K562 (cell line): ENCODE measurements around the gene CFAP69. TPM values are rescaled to one million over a fixed set of nuclear protein-coding genes. Genes with fewer than 3 reads are reported as not detected.

Experiments
- ATAC-seq: fragments of 200-7000 bp; cut with Tn5 transposase; 3 replicates; pipeline ENCODE4 v1.9.1; 2020; ENCODE audit warnings: moderate library complexity
- BruUV-seq: library from RNA; stranded (reverse); fragments of 400-500 nt; replicated peaks from 2 replicates; lab custom pipeline; 2021; lab: Mats Ljungman, UMichigan
- CTCF ChIA-PET: fragments of 300-600 bp; formaldehyde crosslinking; extraction: SDS; loops from one replicate; lab custom pipeline; 2021; ENCODE audit warnings: low intra/inter-chr PET ratio; lab: Yijun Ruan, JAX
- POLR2A ChIA-PET: fragments of 300-600, 350-650 bp; sonication (Branson Sonifier 250); formaldehyde crosslinking; extraction: SDS; loops from one replicate; lab custom pipeline; 2021; ENCODE audit warnings: antibody characterized with exemption, inconsistent platforms; lab: Yijun Ruan, JAX
- DNase-seq, 4 experiments: peaks; one replicate each; pipeline versions ENCODE4 v3.0.0 to v3.0.0-alpha.2; 2011 to 2018; ENCODE audit warnings: low spot score in 3 of 4, mixed read lengths in 3 of 4; ENCODE audit errors: extremely low read depth in 1 of 4
- FAIRE-seq: peaks from 2 replicates; lab custom pipeline; 2011; peaks lifted over from hg19 to GRCh38; lab: Jason Lieb, UNC
- H2AFZ ChIP-seq: 2 replicates; pipeline ENCODE4 v1.6.0; 2011; ENCODE audit warnings: low read depth, low read length, control low read depth, inconsistent platforms
- H3K27ac ChIP-seq: fragments of 200-600 bp; 3 replicates; pipeline ENCODE4 v1.8.0; 2011; ENCODE audit warnings: low read depth, mild to moderate bottlenecking, control low read depth, inconsistent platforms, low read length, moderate library complexity, mixed read lengths; ENCODE audit errors: extremely low read depth
- H3K27me3 ChIP-seq, 2 experiments: fragments of 300-600 bp in 1 of 2; 2 replicates in 1 of 2; 3 replicates in 1 of 2; pipeline versions ENCODE4 v1.6.0 to v1.8.0; 2011; ENCODE audit warnings: inconsistent platforms in 2 of 2, low read length in 2 of 2, mild to moderate bottlenecking in 1 of 2, mixed read lengths in 1 of 2, moderate library complexity in 1 of 2; ENCODE audit not compliant: control insufficient read depth in 2 of 2, insufficient read depth in 2 of 2
- H3K36me3 ChIP-seq: fragments of 300-600 bp; 3 replicates; pipeline ENCODE4 v1.8.0; 2011; ENCODE audit warnings: mild to moderate bottlenecking, low read length, inconsistent platforms; ENCODE audit not compliant: control insufficient read depth, insufficient read depth
- H3K4me1 ChIP-seq, 2 experiments: fragments of 200-600 bp in 1 of 2; replicated peaks in 1 of 2; 2 replicates in 1 of 2; 3 replicates in 1 of 2; pipeline versions ENCODE4 v1.5.1 to v1.8.0; 2011; ENCODE audit warnings: inconsistent platforms in 2 of 2, low read length in 2 of 2, mild to moderate bottlenecking in 1 of 2, mixed read lengths in 1 of 2, moderate library complexity in 1 of 2; ENCODE audit not compliant: control insufficient read depth in 2 of 2, insufficient read depth in 2 of 2
- H3K4me2 ChIP-seq: 2 replicates; pipeline ENCODE4 v1.6.1; 2011; ENCODE audit warnings: low read length, control low read depth, inconsistent platforms, mixed read lengths; ENCODE audit not compliant: insufficient read depth
- H3K4me3 ChIP-seq: fragments of 200-600 bp; sonication (generic), shearing (Covaris generic); 2 replicates; pipeline ENCODE4 v1.5.1; 2016; ENCODE audit warnings: control low read depth, inconsistent platforms
- H3K79me2 ChIP-seq: fragments of 200-600 bp; 3 replicates; pipeline ENCODE4 v1.8.0; 2011; ENCODE audit warnings: low read length, inconsistent platforms; ENCODE audit not compliant: control insufficient read depth, insufficient read depth
- H3K9ac ChIP-seq, 2 experiments: 2 replicates each; pipeline versions ENCODE4 v1.6.0 to v1.6.1; 2011; ENCODE audit warnings: low read depth in 2 of 2, low read length in 2 of 2, control low read depth in 1 of 2, inconsistent platforms in 1 of 2, mild to moderate bottlenecking in 1 of 2, mixed read lengths in 1 of 2; ENCODE audit not compliant: insufficient read depth in 1 of 2
- H3K9me1 ChIP-seq: one replicate; pipeline ENCODE4 v1.6.0; 2011; ENCODE audit warnings: inconsistent platforms, mild to moderate bottlenecking, low read length, moderate library complexity; ENCODE audit not compliant: control insufficient read depth, insufficient read depth
- H3K9me3 ChIP-seq: replicated peaks from 2 replicates; pipeline ENCODE4 v1.5.1; 2011; ENCODE audit warnings: low read depth, low read length, inconsistent platforms; ENCODE audit not compliant: control insufficient read depth, insufficient read depth
- H4K20me1 ChIP-seq: replicated peaks from 2 replicates; pipeline ENCODE4 v1.6.1; 2011; ENCODE audit warnings: low read length, inconsistent platforms, mixed read lengths; ENCODE audit not compliant: control insufficient read depth, insufficient read depth
- C11orf30 ChIP-seq: fragments of 450-650 bp; IDR thresholded peaks from 2 replicates; pipeline ENCODE4 v1.6.1; 2016; ENCODE audit warnings: low read depth, mild to moderate bottlenecking
- FUS ChIP-seq: fragments of 200-400 bp; formaldehyde crosslinking; optimal IDR thresholded peaks from 2 replicates; pipeline ENCODE3; 2017; ENCODE audit warnings: low read depth, low read length
- MAFF ChIP-seq: IDR thresholded peaks from 2 replicates; pipeline ENCODE4 v1.6.1; 2012; ENCODE audit warnings: low read length, improper control_type of control experiment
- MAFG ChIP-seq: fragments of 450-650 bp; conservative IDR thresholded peaks from 2 replicates; pipeline ENCODE4 v1.6.1; 2016; ENCODE audit warnings: missing genetic modification characterization, missing compliant biosample characterization
- MAFK ChIP-seq: IDR thresholded peaks from 2 replicates; pipeline ENCODE4 v1.6.1; 2011; ENCODE audit warnings: low read length, improper control_type of control experiment
- NRF1 ChIP-seq, 2 experiments: fragments of 450-650 bp; IDR thresholded peaks in 1 of 2; conservative IDR thresholded peaks in 1 of 2; 2 replicates each; pipeline ENCODE4 v1.6.1; 2014; ENCODE audit warnings: mild to moderate bottlenecking in 2 of 2
- TSC22D4 ChIP-seq: fragments of 450-650 bp; IDR thresholded peaks from 2 replicates; pipeline ENCODE4 v1.6.1; 2016; ENCODE audit warnings: missing genetic modification characterization, missing biosample characterization, control low read depth
- ZNF174 ChIP-seq: fragments of 250-450 bp; sonication (Bioruptor Pico); IDR thresholded peaks from 2 replicates; pipeline ENCODE4 v1.4.0; 2020; ENCODE audit warnings: mild to moderate bottlenecking
- ZNF316 ChIP-seq: fragments of 450-650 bp; IDR thresholded peaks from 2 replicates; pipeline ENCODE4 v1.6.1; 2016
- ZNF644 ChIP-seq: fragments of 200-800 bp; sonication (Bioruptor generic); IDR thresholded peaks from 2 replicates; pipeline ENCODE4 v1.6.1; 2016; ENCODE audit warnings: low read depth, missing genetic modification characterization, missing compliant biosample characterization
- WGBS: fragments of 100-300 bp; shearing (Covaris generic); methylation state at CpG from one replicate; pipeline ENCODE4 v1.1.6; 2016; ENCODE audit warnings: low coverage, mixed read lengths; ENCODE audit not compliant: insufficient coverage; ENCODE audit errors: missing lambda C conversion rate; 5-methylcytosine and 5-hydroxymethylcytosine counted together
- in situ Hi-C: fragments of 300-500 bp; cut with MboI; formaldehyde crosslinking; loops from 4 replicates; pipeline ENCODE4 v1.15.0; 2018; ENCODE audit warnings: inconsistent platforms, mixed read lengths
- intact Hi-C: fragments of 100-400 bp; cut with micrococcal nuclease; formaldehyde crosslinking; loops from 2 replicates; pipeline ENCODE4 v1.14.2; 2022
- polyA plus RNA-seq, 8 experiments: library from polyadenylated mRNA; depleted of rRNA in 4 of 8; stranded (reverse) in 5 of 8; unstranded in 3 of 8; fragments of >200 nt; fragmentation: Nextera tagmentation in 2 of 8; fragmentation: Illumina TruSeq in 1 of 8; extraction: Ambion mirVana in 2 of 8; extraction: Trizol in 1 of 8; gene quantifications; 2 replicates each; pipeline versions ENCODE4 v1.2.1 to v1.2.3, GENCODE V29; 2011 to 2014; ENCODE audit warnings: inconsistent platforms in 1 of 8, missing spikeins in 1 of 8
- total RNA-seq, 7 experiments: library from RNA; depleted of rRNA in 6 of 7; stranded (reverse); fragments of >200 nt in 6 of 7; fragmentation: Illumina TruSeq in 2 of 7; extraction: Trizol in 2 of 7; gene quantifications; 2 replicates each; pipeline versions ENCODE4 v1.2.1 to v1.2.3, GENCODE V29; 2011 to 2021; ENCODE audit warnings: low replicate concordance in 1 of 7
- TF ChIP-seq, protein P1 (sequence below): IDR thresholded peaks from 2 replicates; pipeline ENCODE4 v1.6.1; 2011; ENCODE audit warnings: borderline replicate concordance, low read depth, mild to moderate bottlenecking, moderate library complexity, low read length; ENCODE audit not compliant: insufficient read depth, poor library complexity, severe bottlenecking

The CFAP69 gene
- total and polyA plus RNA-seq, 9 of the 15 experiments (the other 6 are each of a cell fraction or from before 2014, with no cell fraction given), result 0.24 to 5.1 (median 1.7) TPM

DNA sequence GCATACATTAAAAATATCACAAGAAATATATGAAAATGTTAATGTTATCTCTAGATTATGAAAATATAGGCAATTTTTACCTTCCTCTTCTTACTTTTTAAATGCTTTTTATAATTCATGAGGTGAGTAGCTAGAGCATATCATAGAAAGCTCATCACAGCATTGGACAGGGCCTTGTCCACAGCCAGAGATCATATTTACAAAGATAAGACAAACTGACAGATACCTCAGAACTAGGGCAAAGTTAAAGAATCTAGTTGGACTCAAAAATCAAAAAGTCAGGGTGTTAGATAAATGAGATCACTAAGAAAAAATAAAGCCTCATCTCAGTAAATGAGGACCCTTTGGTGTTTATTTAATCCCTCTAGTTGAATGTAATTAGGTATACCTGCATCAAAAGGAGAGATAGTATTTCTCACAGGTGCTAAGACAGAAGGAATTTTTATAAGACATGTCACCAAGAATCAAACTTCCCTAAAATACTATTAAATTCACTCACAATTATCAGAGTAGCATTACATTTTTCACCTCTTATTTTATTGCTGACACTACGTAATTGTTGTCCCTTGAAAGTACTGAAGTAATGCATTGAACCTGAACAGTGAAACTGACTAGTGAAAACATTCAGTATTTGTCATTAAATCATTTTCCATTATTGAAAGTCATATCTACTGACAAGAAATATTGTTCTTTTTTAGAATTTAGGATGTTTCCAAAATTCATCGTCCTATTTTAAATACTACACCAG is 25.6 kb downstream of the CFAP69 start:
- Histone ChIP-seq H3K4me2 (no peak overlapping the region), H3K36me3 (no peaks in the 10 kb centered on the region), H3K4me3 (no peak overlapping the region), H3K9me1 (no peaks in the 10 kb centered on the region), H3K9ac (no peak overlapping the region), H3K27me3 (no peaks in the 10 kb centered on the region), H3K4me1 (no peaks in the 10 kb centered on the region)
- ATAC-seq, result no peak
- no peak for FAIRE-seq
- CTCF ChIA-PET, result no interaction called here
- peak; percentile 86 for TF ChIP-seq ZNF316
- no peak for TF ChIP-seq ZNF174 (CRISPR knock-in tag)
- TF ChIP-seq MAFF, result peak; percentile 76
- TF ChIP-seq TSC22D4 (tag), result no peak
- no peak for TF ChIP-seq ZNF644 (tag)
- TF ChIP-seq NRF1 (conservative IDR thresholded peaks at IDR 0.05 in 1 of 2, IDR thresholded peaks at IDR 0.05 in 1 of 2), result no peak
- TF ChIP-seq, protein P1, sequence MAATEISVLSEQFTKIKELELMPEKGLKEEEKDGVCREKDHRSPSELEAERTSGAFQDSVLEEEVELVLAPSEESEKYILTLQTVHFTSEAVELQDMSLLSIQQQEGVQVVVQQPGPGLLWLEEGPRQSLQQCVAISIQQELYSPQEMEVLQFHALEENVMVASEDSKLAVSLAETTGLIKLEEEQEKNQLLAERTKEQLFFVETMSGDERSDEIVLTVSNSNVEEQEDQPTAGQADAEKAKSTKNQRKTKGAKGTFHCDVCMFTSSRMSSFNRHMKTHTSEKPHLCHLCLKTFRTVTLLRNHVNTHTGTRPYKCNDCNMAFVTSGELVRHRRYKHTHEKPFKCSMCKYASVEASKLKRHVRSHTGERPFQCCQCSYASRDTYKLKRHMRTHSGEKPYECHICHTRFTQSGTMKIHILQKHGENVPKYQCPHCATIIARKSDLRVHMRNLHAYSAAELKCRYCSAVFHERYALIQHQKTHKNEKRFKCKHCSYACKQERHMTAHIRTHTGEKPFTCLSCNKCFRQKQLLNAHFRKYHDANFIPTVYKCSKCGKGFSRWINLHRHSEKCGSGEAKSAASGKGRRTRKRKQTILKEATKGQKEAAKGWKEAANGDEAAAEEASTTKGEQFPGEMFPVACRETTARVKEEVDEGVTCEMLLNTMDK, result no peak
- TF ChIP-seq MAFK, result peak; percentile 62
- peak; percentile 66 for TF ChIP-seq C11orf30
- TF ChIP-seq FUS, result no peak
- peak; percentile 71 for TF ChIP-seq MAFG
- TF ChIP-seq, all 486 proteins: peak for 5
- intact Hi-C loops (no loop called here), in situ Hi-C loops (no loop called here)
- Histone ChIP-seq H2AFZ (no peak overlapping the region), H3K27ac (no peak overlapping the region), H3K9me3 (no peaks in the 10 kb centered on the region), H4K20me1 (no peaks in the 10 kb centered on the region), H3K79me2 (no peaks in the 10 kb centered on the region)
- no TSS peak for BruUV-seq
- POLR2A ChIA-PET, result no interaction called here
- WGBS, result 17% methylated on average over 2 of the region's 2 CpGs
- no peak for DNase-seq
